ENCODE measurements around the gene EAF1. TPM values are rescaled to one million over a fixed set of nuclear protein-coding genes. Genes with fewer than 3 reads are reported as not detected.
"Not testable (repeated sequence)": the region's sequence is repeated elsewhere in the genome, so short reads cannot be mapped to it uniquely, and the experiment has no call there.

EAF1 gene
- polyA plus RNA-seq, 5 donors = 16.5 to 20.0 (median 18.5) TPM

DNA sequence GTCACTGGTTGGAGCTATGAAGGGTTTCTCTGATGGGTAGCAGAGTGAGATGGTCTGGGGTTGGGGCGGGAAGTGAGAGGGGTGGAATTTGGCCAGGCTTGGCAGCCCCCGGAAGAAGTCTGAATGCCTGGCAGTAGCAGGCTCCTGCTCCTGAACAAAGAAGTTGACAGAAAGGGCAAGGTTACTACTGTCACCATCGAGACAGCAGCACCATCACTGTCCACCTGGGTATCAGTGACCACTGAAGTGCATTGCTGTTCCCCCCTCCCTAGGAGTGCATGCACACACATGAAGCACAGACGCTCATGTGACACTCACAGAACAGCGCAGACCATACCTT is 51.2 kb downstream of the EAF1 start:
- DNase-seq = no peak

DNA sequence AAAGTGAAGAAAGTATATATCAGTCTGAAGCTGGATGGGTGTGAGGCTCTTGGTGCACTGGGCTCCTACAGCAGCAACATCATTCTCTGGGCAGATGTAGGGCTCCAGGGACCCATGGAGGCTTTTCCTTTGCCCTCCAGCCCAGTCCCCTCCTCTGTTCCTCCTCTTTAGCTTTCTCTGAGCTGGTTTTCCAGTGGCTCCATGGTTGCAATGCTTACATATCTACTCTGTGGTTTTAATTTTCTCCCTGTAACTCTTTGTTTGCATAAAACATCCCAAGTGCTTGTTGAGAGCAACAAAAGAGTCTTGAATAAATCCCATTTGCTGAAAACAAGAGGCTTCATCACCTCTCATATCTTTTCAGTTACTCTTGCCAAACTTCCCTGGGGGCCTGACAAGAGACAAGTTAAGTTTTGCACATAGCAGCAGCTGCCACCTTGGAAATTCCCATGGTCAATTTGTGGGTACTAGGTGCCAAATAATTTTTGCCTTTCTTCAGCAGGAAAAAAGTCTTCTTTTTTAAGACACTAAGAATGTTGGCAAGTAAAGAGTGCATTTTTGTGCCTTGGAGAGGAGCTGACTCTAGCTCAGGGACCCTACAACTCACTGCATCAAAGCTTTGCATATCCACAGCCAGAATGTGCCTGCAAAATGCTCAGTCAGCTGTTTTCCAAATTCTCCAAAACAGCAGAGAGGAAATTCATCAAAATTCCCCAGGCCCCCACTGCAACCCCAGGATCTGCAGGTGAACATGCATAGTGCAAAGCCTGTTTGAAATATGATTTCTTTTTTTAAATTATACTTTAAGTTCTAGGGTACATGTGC is 52.2 kb downstream of the EAF1 start:
- no peak for DNase-seq

DNA sequence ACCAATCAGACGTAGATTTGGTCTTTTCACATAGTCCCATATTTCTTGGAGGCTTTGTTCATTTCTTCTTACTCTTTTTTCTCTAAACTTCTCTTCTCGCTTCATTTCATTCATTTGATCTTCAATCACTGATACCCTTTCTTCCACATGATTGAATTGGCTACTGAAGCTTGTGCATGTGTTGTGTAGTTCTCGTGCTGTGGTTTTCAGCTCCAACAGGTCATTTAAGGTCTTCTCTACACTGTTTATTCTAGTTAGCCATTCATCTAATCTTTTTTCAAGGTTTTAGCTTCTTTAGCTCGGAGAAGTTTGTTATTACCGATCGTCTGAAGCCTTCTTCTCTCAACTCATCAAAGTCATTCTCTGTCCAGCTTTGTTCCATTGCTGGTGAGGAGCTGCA is 57.2 kb downstream of the EAF1 start:
- DNase-seq = not testable (repeated sequence)

DNA sequence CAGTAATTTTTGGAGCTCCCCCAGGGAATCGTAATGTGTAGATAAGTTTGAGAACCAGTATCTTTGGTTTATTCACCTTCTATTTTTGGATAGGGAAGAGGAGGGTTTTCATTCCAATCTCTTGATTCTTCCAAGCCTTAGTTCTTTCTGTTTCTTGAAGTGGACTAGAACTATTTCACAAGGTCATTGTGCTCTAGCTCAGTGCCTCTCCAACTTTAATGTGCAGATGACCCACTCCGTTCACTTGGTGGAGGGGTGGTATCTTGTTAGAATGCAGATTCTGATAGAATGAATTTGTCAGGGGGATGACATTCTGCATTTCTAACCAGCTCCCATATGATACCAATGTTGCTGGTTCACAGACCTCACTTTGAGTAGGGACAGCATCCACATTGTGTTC is 58.6 kb downstream of the EAF1 start:
- DNase-seq = no peak

DNA sequence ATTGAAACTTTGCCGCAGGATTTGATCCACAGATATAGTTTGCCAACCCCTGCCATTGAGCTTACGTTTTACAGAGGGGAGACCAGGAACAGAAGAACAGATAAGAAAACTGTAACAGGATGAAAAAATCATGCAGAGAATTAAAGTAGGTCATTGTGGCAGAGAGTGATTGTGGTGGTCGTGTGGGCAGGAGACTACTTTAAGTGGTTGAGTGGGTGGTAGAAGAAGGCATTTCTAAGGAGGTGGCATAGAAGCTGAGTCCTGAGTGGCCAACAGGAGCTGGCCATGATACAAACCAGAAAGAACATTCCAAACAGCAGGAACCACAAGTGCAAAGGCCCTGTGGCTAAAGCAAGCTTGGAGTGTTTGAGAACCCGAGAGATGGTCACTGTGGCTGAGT is 59.6 kb downstream of the EAF1 start:
- no peak for DNase-seq

DNA sequence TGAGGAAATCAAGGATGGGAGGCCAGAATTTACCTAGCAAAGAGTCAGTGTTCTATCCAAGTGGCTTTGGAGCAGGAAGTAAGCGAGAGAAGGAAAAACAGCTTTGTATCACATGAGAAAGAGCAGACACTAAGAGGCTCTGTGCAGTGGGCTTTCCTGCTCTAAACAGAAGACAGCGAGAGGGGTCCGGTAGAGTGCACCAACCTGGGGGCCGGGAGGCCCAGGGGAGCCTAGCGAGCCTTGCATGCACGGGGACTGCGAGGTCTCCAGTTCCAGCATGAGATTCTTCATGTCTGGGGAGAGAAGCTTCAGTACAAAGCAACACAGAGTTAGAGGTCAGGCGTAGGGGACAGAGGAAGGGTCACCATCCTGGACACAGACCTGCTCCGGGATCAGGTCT is 60.6 kb downstream of the EAF1 start:
- DNase-seq = no peak

DNA sequence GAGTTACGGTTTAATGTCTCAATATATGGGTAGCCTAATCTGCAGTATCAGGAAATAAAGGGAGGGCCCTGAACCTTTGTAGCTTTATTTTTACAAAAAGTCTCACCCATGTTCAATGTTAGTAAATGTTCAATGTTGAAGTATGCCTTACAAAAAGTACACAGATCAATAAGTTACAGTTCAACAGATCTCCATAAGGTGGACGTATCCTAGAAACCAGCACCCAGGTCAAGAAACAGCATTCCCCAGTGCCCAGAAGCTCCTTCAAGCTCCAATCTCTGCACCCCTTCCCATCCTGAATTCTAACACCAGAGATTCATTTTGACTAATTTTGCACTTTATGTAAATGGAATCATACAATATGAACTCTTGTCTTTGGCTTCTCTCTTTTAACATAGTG is 62.8 kb downstream of the EAF1 start:
- DNase-seq = no peak

DNA sequence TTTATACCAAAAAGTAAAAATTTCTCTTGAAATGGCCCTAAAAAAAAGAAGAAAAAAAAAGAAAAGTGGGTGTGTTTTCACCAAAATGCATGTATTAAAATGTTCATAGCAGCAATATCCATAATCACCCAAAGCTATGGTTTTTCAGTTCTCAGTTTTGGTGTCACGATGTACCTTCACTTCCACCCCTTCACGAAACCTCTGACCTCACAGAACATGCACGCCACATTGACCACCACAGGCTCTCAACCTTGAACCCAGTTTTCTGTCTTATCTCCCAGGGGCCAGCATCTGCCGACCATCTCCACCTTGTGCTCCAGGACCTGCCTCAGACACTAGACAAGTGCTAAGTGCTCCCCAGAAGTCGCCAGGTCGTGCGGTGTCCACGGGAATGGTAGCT is 63.7 kb downstream of the EAF1 start:
- DNase-seq = no peak

Other genes with a start within 250 kb of the EAF1 start
- 10 to 100 TPM; 37.4 to 70.7 (median 52.0) TPM for gene CAPN7, start 221.4 kb upstream of the EAF1 start, polyA plus RNA-seq (ENCODE audit: insufficient read depth in 1 of 5, insufficient read length in 5 of 5, low replicate concordance in 1 of 5)
- 10 to 100 TPM; 54.1 to 63.6 (median 59.4) TPM for gene SH3BP5, start 95.0 kb upstream of the EAF1 start, polyA plus RNA-seq (ENCODE audit: insufficient read depth in 1 of 5, insufficient read length in 5 of 5, low replicate concordance in 1 of 5)
- 10 to 100 TPM; 24.7 to 39.6 (median 34.9) TPM for gene METTL6, start 54 bp upstream of the EAF1 start, polyA plus RNA-seq (ENCODE audit: insufficient read depth in 1 of 5, insufficient read length in 5 of 5, low replicate concordance in 1 of 5)
- gene COLQ, start 94.1 kb downstream of the EAF1 start, polyA plus RNA-seq (ENCODE audit: insufficient read depth in 1 of 5, insufficient read length in 5 of 5, low replicate concordance in 1 of 5) = 10 to 100 TPM in 1 of 5 donors, 1 to 10 TPM in 4; 7.4 to 12.7 (median 9.0) TPM
- 10 to 100 TPM; 16.0 to 22.4 (median 19.1) TPM for gene HACL1, start 174.0 kb downstream of the EAF1 start, polyA plus RNA-seq (ENCODE audit: insufficient read depth in 1 of 5, insufficient read length in 5 of 5, low replicate concordance in 1 of 5)
- 10 to 100 TPM; 12.2 to 18.5 (median 15.9) TPM for gene BTD, start 174.1 kb downstream of the EAF1 start, polyA plus RNA-seq (ENCODE audit: insufficient read depth in 1 of 5, insufficient read length in 5 of 5, low replicate concordance in 1 of 5)